WTC11 (cell line): ENCODE results near the gene SOX18.

Source experiments
- CREB1 ChIP-seq: sonication (generic); formaldehyde crosslinking; IDR thresholded peaks from 2 replicates; pipeline ENCODE4 v1.8.0; 2023; ENCODE audit warnings: mild to moderate bottlenecking, missing genetic modification reagents
- FOXK1 ChIP-seq: sonication (generic); formaldehyde crosslinking; IDR thresholded peaks from 2 replicates; pipeline ENCODE4 v1.8.0; 2022; ENCODE audit warnings: mild to moderate bottlenecking, moderate library complexity, missing genetic modification reagents
- JAZF1 ChIP-seq: fragments of 250-450 bp; sonication (Bioruptor Pico); IDR thresholded peaks from 2 replicates; pipeline ENCODE4 v1.9.0; 2021; ENCODE audit warnings: moderate library complexity, mild to moderate bottlenecking, inconsistent platforms
- TCF7 ChIP-seq: sonication (generic); formaldehyde crosslinking; IDR thresholded peaks from 2 replicates; pipeline ENCODE4 v1.8.0; 2022; ENCODE audit warnings: mild to moderate bottlenecking, low read depth, missing genetic modification reagents, moderate library complexity
- TF ChIP-seq, protein P1 (sequence below): sonication (generic); formaldehyde crosslinking; conservative IDR thresholded peaks from 2 replicates; pipeline ENCODE4 v1.8.1; 2022; ENCODE audit warnings: mild to moderate bottlenecking, missing genetic modification reagents
- TF ChIP-seq, protein P2 (sequence below): fragments of 200-600 bp; IDR thresholded peaks from 2 replicates; pipeline ENCODE4 v1.8.0; 2022; ENCODE audit warnings: antibody characterized with exemption
- TF ChIP-seq, protein P3 (sequence below): sonication (generic); formaldehyde crosslinking; IDR thresholded peaks from 2 replicates; pipeline ENCODE4 v1.8.1; 2023; ENCODE audit warnings: mild to moderate bottlenecking, moderate library complexity, missing genetic modification reagents

DNA sequence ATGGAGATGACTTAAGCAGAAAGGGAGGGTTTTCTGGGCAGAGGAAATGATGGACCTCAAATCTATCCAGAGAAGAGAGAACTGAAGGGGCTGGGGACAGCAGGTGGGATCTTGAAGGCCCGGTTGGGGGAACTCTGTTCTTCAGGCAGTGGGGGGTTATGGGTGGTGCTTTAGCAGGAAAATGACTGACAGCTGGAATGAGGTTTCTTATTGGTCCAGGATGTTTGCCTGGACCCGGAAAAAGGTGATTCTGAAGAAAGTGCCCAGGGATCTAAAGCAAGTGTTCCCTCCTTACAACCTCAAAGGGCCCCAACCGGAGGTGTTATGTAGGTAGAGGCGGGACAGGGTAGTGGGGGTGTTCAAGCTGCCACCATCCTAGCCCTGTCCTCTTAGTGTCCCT lies 46.0 kb upstream of the SOX18 start:
- TF ChIP-seq CREB1 (CRISPR knock-in tag): no peak
- TF ChIP-seq, protein P1, sequence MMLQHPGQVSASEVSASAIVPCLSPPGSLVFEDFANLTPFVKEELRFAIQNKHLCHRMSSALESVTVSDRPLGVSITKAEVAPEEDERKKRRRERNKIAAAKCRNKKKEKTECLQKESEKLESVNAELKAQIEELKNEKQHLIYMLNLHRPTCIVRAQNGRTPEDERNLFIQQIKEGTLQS (CRISPR knock-in tag): no peak
- no peak for TF ChIP-seq FOXK1 (CRISPR knock-in tag)
- no peak for TF ChIP-seq TCF7 (CRISPR knock-in tag)
- TF ChIP-seq, protein P2, sequence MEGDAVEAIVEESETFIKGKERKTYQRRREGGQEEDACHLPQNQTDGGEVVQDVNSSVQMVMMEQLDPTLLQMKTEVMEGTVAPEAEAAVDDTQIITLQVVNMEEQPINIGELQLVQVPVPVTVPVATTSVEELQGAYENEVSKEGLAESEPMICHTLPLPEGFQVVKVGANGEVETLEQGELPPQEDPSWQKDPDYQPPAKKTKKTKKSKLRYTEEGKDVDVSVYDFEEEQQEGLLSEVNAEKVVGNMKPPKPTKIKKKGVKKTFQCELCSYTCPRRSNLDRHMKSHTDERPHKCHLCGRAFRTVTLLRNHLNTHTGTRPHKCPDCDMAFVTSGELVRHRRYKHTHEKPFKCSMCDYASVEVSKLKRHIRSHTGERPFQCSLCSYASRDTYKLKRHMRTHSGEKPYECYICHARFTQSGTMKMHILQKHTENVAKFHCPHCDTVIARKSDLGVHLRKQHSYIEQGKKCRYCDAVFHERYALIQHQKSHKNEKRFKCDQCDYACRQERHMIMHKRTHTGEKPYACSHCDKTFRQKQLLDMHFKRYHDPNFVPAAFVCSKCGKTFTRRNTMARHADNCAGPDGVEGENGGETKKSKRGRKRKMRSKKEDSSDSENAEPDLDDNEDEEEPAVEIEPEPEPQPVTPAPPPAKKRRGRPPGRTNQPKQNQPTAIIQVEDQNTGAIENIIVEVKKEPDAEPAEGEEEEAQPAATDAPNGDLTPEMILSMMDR: no peak
- TF ChIP-seq, protein P3, sequence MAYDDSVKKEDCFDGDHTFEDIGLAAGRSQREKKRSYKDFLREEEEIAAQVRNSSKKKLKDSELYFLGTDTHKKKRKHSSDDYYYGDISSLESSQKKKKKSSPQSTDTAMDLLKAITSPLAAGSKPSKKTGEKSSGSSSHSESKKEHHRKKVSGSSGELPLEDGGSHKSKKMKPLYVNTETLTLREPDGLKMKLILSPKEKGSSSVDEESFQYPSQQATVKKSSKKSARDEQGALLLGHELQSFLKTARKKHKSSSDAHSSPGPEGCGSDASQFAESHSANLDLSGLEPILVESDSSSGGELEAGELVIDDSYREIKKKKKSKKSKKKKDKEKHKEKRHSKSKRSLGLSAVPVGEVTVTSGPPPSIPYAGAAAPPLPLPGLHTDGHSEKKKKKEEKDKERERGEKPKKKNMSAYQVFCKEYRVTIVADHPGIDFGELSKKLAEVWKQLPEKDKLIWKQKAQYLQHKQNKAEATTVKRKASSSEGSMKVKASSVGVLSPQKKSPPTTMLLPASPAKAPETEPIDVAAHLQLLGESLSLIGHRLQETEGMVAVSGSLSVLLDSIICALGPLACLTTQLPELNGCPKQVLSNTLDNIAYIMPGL (CRISPR knock-in tag): no peak
- no peak for TF ChIP-seq JAZF1 (CRISPR knock-in tag)
